ENCODE measurements around the gene KIAA1671.
A peak's percentile ranks its signal among the peaks of the same experiment; 100 is the strongest.
"Not testable (repeated sequence)": the region's sequence is repeated elsewhere in the genome, so short reads cannot be mapped to it uniquely, and the experiment has no call there.

KIAA1671 gene

GRCh38 chr22:25177226-25177625, 224.7 kb downstream of the KIAA1671 start:
- DNase-seq = no peak

DNA sequence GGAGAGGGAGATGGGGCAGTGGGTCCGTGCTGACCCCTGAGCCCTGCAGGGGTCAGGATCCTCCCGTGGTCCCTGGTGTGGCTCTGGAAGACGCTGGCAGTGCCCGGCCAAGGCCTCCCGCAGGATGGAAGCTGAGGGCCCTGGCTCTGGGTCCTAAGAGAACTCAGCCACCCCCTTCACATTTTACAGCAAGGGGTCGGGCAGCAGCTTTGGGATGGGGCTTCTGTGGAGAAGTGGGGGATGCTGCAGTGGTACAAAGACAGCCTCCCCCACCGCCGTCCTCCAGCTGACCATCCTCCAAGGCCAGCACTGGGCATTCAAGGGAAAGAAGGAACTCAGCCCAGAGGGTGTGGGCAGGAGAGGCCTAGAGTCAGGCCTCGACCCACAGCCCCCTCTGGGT, 225.4 kb downstream of the KIAA1671 start:
- no peak for DNase-seq

DNA sequence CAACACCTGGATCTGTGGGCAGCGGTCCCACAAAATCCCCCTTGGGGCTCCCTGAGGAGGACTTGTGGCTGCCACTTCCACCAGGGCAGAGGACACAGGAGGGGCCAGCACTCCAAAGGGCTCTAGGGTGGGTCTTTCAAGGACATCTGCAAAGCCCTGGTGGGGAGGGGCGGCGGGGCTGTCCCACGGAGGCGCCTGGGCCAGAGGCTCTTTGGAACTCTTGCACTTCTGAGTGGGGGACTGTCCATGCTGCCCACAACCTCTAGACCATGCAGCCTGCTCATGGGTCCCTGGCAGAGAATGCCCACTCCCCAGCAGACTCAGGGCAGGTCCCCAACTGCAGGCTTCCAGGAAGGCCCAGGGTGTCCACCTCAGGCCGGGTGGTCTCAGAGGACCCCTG, 225.8 kb downstream of the KIAA1671 start:
- DNase-seq = not testable (repeated sequence)

DNA sequence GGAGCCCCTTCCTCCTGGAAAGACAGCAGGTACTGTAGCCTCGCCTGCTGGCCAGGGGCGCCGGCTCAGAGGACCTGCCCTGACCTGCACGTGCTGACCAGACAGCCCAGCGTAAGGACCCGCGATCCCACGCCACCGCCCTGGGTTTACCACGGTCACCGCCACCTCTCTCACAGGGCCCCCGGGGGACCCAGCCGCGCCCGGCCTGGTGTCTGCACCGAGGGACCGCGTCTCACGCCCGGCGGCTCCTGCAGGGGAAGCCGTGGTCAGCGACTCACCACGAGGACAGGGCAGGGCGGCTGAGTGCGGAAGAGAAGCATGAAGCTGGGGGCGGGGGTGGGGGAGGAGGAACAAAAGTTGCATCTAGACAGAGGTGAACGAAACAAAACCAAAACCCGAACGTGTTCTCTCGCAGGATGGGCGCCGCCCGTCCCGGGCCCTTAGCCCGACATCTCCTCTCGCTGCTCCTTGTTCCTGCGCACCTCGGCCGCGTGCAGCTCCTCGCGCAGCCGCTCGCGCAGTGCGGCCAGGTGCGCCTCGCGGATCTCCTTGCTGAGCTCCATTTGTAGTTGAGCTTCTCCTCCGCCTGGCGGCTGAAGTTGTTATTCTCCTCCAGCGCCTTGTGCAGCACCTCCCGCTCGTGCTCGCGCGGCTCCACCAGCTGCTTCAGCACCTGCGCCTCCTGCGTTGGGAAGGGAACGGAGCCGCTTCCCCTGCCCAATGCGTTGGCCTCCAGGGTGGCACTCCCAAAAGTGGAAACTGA, 226.5 kb downstream of the KIAA1671 start:
- DNase-seq = not testable (repeated sequence)

GRCh38 chr22:25182131-25183110, 229.9 kb downstream of the KIAA1671 start:
- no peak for DNase-seq

- no peak for DNase-seq
Measured at GRCh38 chr22:25183949-25184619, 231.6 kb downstream of the KIAA1671 start.

- DNase-seq = no peak
Measured at GRCh38 chr22:25186140-25186539, 233.6 kb downstream of the KIAA1671 start.

DNA sequence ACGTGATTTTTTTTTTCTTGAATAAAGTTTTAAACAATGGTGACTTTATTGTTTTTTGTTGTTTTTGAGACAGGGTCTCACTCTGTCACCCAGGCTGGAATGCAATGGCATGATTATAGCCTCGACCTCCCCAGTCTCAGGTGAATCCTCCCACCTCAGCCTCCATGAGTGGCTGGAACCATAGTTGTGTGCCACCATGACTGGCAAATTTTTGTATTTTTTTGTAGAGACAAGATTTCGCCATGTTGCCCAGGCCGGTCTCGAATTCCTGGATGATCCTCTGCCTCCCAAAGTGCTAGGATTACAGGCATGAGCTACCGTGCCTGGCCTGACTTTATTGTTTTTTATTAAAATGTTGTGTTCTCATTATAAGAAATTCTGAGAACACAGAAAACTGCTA, 235.0 kb downstream of the KIAA1671 start:
- DNase-seq = no peak

GRCh38 chr22:25192406-25192805, 239.9 kb downstream of the KIAA1671 start:
- DNase-seq = no peak

- no peak for DNase-seq
Measured at GRCh38 chr22:25193130-25193529, 240.6 kb downstream of the KIAA1671 start.

DNA sequence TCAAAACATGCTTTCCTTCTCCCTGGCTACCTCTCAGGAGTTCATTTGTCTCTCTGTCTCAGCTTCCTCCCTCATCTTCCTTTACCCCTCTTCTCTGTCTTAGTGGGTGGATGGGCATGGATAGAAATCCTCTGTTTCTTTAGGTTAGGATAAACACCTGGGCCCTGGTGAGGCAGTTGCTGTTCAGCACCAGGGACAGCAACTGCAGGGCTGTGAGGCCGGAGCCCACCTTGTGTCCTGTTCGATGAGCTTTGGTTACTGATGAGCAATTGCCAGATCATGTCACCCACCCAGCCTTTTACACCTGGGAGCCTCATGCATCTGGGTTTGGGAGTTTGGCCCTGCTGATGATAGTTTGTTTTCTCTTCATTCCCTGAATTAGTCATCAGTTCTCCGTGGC, 241.0 kb downstream of the KIAA1671 start:
- no peak for DNase-seq

- DNase-seq = no peak
Measured at GRCh38 chr22:25196326-25196725, 243.8 kb downstream of the KIAA1671 start.

- DNase-seq = no peak
Measured at GRCh38 chr22:25197340-25197739, 244.8 kb downstream of the KIAA1671 start.

GRCh38 chr22:25199731-25200520, 247.4 kb downstream of the KIAA1671 start, which contains the start of gene CRYBB3:
CRYBB3 (plus strand) TSS chr22:25199858; CDS start chr22:25201397, 1,539 bp downstream.
- no peak for DNase-seq

GRCh38 chr22:25200967-25201366, 248.5 kb downstream of the KIAA1671 start:
- no peak for DNase-seq

DNA sequence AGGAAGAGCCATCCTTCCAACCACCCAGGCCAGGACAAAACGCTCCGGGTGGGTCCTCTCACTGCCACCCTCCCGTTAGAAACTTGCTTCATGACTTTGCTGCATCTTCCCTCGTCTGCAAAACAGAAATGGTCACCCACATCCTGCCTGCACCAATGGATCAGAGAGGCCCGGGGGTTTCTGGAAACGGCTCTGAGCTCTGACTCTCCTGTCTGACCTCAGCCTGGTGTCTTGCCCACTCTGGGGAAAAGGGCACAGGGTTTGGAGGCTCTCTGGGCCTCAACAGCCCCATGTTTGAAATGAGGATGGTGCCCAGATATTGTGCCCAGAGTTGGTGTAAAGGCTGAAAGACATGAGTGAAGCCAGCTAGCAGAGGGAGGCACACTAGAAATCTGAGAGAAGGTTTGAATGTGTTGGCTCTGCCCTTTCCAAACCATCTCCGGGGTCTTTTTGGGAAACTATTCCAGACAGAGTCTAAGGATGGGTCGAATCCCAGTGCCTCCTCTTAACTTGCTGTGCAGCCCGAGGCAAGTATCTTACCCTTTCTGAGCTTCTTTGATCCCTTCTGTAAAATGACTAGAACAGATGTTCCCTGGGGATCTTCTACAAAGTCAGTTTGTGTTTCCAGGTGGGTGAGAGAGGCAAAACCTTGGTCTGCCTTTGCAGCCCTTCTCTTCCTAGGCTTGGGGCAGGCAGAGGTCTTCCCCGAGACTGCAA, 249.2 kb downstream of the KIAA1671 start:
- no peak for DNase-seq

DNA sequence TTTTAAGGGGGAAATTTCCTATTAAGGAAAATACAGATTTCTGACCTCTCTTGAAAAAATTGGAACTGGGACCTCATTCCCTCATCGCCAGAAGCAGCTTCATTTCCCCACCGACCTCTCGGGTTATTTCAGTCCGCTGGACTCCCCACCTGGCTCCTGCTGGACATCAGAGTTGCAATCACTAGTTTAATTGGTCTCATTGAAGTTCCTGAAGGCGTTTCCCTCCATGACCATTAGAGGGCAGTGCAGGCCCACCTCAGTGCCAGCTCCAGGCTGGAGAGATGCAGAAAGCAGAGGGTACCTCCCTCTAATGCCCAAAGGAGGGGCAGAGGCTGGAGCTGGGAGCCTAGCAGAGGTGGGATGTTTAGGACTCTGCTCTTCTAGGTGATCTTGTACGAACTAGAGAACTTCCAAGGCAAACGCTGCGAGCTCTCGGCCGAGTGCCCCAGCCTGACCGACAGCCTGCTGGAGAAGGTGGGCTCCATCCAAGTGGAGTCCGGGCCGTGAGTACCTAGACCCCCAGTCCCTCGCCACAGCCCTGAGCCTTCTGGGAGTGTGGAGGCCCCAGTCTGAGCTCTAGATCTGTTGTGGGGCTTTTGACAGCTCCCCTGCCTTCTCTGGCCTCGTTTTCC, 249.9 kb downstream of the KIAA1671 start:
- peak; percentile 50 for DNase-seq

DNA sequence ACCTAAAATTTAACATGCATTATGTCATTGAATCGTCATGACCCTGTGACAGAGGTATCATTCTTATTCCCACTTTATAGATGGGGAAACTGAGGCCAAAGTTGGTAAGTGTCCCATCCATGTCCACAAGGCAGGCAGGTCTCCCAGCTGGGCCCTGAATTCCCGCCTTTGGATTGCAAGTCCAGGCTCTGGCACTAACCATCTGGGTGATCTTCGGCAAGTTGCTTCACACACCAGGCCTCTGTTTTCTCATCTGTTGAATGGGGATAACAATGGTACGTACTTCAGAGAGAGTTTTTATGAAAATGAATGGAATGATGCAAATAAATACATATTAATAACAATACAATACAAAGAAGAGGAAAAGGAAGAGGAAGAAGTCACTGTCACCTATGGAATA, 250.6 kb downstream of the KIAA1671 start:
- DNase-seq = no peak

DNA sequence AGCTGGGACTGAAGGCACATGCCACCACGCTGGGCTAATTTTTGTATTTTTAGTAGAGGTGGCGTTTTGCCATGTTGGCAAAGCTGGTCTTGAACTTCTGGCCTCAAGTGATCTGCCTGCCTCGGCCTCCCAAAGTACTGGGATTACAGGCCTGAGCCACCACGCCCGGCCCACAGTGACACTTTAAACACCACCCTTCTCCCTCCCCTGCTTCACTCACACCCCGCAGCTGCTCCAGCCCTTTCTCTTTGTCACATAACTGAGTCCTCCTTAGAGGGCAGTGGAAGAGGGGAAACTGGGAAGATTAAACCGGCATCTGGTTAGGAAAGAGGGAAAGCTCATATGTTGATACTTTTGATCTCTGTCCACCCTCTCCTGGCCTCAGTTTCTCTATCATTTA, 252.0 kb downstream of the KIAA1671 start:
- not testable (repeated sequence) for DNase-seq

- no peak for DNase-seq
Measured at GRCh38 chr22:25205847-25206246, 253.3 kb downstream of the KIAA1671 start.

DNA sequence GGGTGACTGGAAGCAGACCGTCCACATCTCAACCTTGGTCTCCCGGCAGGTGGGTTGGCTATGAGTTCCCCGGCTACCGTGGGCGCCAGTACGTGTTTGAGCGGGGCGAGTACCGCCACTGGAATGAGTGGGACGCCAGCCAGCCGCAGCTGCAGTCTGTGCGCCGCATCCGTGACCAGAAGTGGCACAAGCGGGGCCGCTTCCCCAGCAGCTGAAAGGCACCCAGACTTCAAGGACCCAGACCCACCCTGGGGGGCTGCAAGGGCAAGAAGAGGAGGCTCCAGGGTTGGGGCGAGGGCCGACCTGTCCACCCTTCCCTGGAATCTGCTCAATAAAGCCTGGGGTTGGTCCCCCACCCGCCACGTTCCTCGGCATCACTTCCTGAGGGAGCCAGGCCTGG, 254.5 kb downstream of the KIAA1671 start:
- no peak for DNase-seq
